Glomerular visceral epithelial cell (primary cell): ENCODE measurements around the gene ACBD3.
"Not testable (repeated sequence)": the region's sequence is repeated elsewhere in the genome, so short reads cannot be mapped to it uniquely, and the experiment has no call there.

Experiments
- DNase-seq: peaks from one replicate; pipeline ENCODE4 v3.0.0-alpha.2; 2016; ENCODE audit errors: extremely low spot score

The ACBD3 gene

GRCh38 chr1:226186124-226187018 lies at the start of gene ACBD3:
TSS of gene ACBD3 (minus strand) at chr1:226186741. CDS start at chr1:226186675, 66 bp downstream.
- DNase-seq, result peak; percentile 81

GRCh38 chr1:226233806-226234205 lies 47.3 kb upstream of the ACBD3 start:
- DNase-seq, result no peak

- DNase-seq, result no peak
These were observed 46.8 kb upstream of the ACBD3 start for GRCh38 chr1:226233293-226233692.

- DNase-seq, result no peak
These were observed 40.1 kb upstream of the ACBD3 start for GRCh38 chr1:226226601-226227000.

GRCh38 chr1:226223786-226224244 lies 37.3 kb upstream of the ACBD3 start:
- DNase-seq, result no peak

- no peak for DNase-seq
These were observed 36.7 kb upstream of the ACBD3 start, which contains the start of gene MIXL1 for GRCh38 chr1:226223157-226223785. TSS of gene MIXL1 (plus strand) at chr1:226223664. CDS start at chr1:226223682, 18 bp downstream.

- DNase-seq, result no peak
These were observed 36.1 kb upstream of the ACBD3 start for GRCh38 chr1:226222686-226223085.

- no peak for DNase-seq
These were observed 34.1 kb upstream of the ACBD3 start for GRCh38 chr1:226220473-226221189.

- no peak for DNase-seq
These were observed 30.7 kb upstream of the ACBD3 start for GRCh38 chr1:226217273-226217672.

GRCh38 chr1:226216056-226216455 lies 29.5 kb upstream of the ACBD3 start:
- DNase-seq, result no peak

- no peak for DNase-seq
These were observed 28.7 kb upstream of the ACBD3 start for GRCh38 chr1:226215239-226215638.

- no peak for DNase-seq
These were observed 26.0 kb upstream of the ACBD3 start for GRCh38 chr1:226212545-226212944.

GRCh38 chr1:226211181-226211821 lies 24.8 kb upstream of the ACBD3 start:
- DNase-seq, result no peak

- no peak for DNase-seq
These were observed 24.1 kb upstream of the ACBD3 start for GRCh38 chr1:226210571-226211176.

GRCh38 chr1:226209307-226210059 lies 22.9 kb upstream of the ACBD3 start:
- no peak for DNase-seq

- no peak for DNase-seq
These were observed 20.5 kb upstream of the ACBD3 start for GRCh38 chr1:226207048-226207447.

GRCh38 chr1:226204198-226204597 lies 17.7 kb upstream of the ACBD3 start:
- DNase-seq, result no peak

GRCh38 chr1:226203655-226204054 lies 17.1 kb upstream of the ACBD3 start:
- no peak for DNase-seq

- DNase-seq, result no peak
These were observed 16.7 kb upstream of the ACBD3 start for GRCh38 chr1:226203240-226203639.

GRCh38 chr1:226202666-226203065 lies 16.1 kb upstream of the ACBD3 start:
- DNase-seq, result not testable (repeated sequence)

- no peak for DNase-seq
These were observed 15.7 kb upstream of the ACBD3 start for GRCh38 chr1:226202246-226202645.
